Stimulated activated CD4-positive, alpha-beta T cell treated with anti-CD3 and anti-CD28 coated beads, Interleukin-4, amount 100 ng/mL, for 1 hour (primary cell): Measurements from ENCODE around the gene MKRN1.
"Not testable (repeated sequence)": the region's sequence is repeated elsewhere in the genome, so short reads cannot be mapped to it uniquely, and the experiment has no call there.

Source experiments
- DNase-seq: peaks from one replicate; pipeline ENCODE4 v3.0.0-alpha.2; 2020

MKRN1 gene

GRCh38 chr7:140479062-140479738 lies at the start of gene MKRN1:
TSS of gene MKRN1 (minus strand) at chr7:140479505. CDS start at chr7:140479344, 161 bp downstream.
- DNase-seq, result peak; percentile 95

GRCh38 chr7:140526787-140527664 lies 47.7 kb upstream of the MKRN1 start:
- no peak for DNase-seq

GRCh38 chr7:140526214-140526613 lies 46.9 kb upstream of the MKRN1 start:
- no peak for DNase-seq

GRCh38 chr7:140525743-140526142 lies 46.4 kb upstream of the MKRN1 start:
- peak; percentile 11 for DNase-seq

GRCh38 chr7:140521421-140521820 lies 42.1 kb upstream of the MKRN1 start:
- DNase-seq, result no peak

- DNase-seq, result no peak
Observed at GRCh38 chr7:140519007-140519399, 39.7 kb upstream of the MKRN1 start.

GRCh38 chr7:140518370-140519006 lies 39.2 kb upstream of the MKRN1 start:
- no peak for DNase-seq

GRCh38 chr7:140517546-140518369 lies 38.5 kb upstream of the MKRN1 start:
- DNase-seq, result peak; percentile 72

GRCh38 chr7:140512317-140513000 lies 33.2 kb upstream of the MKRN1 start:
- DNase-seq, result no peak

- DNase-seq, result no peak
Observed at GRCh38 chr7:140509789-140510188, 30.5 kb upstream of the MKRN1 start.

GRCh38 chr7:140507556-140507955 lies 28.3 kb upstream of the MKRN1 start:
- DNase-seq, result not testable (repeated sequence)

- DNase-seq, result no peak
Observed at GRCh38 chr7:140506788-140507464, 27.6 kb upstream of the MKRN1 start.

GRCh38 chr7:140501966-140502365 lies 22.7 kb upstream of the MKRN1 start:
- DNase-seq, result no peak

- DNase-seq, result not testable (repeated sequence)
Observed at GRCh38 chr7:140497807-140498206, 18.5 kb upstream of the MKRN1 start.

- no peak for DNase-seq
Observed at GRCh38 chr7:140497241-140497769, 18.0 kb upstream of the MKRN1 start.

- no peak for DNase-seq
Observed at GRCh38 chr7:140495514-140496097, 16.3 kb upstream of the MKRN1 start.

GRCh38 chr7:140494867-140495266 lies 15.6 kb upstream of the MKRN1 start:
- no peak for DNase-seq

- no peak for DNase-seq
Observed at GRCh38 chr7:140489026-140489359, 9.7 kb upstream of the MKRN1 start.

GRCh38 chr7:140485500-140486265 lies 6.4 kb upstream of the MKRN1 start:
- no peak for DNase-seq

GRCh38 chr7:140484951-140485499 lies 5.7 kb upstream of the MKRN1 start:
- DNase-seq, result no peak
